GM12878 (cell line): ENCODE measurements around the gene PRKN. TPM values are rescaled to one million over a fixed set of nuclear protein-coding genes. Genes with fewer than 3 reads are reported as not detected.

Experiments used
- ATAC-seq: fragments of 200-7000 bp; cut with Tn5 transposase; 3 replicates; pipeline ENCODE4 v1.9.1; 2020; ENCODE audit warnings: mild to moderate bottlenecking, moderate library complexity
- BruUV-seq: library from RNA; stranded (reverse); fragments of 400-500 nt; replicated peaks from 2 replicates; lab custom pipeline; 2021; lab: Mats Ljungman, UMichigan
- CTCF ChIA-PET: fragments of 300-600 bp; sonication (Branson Sonifier 250); formaldehyde crosslinking; extraction: SDS; loops from one replicate; lab custom pipeline; 2021; ENCODE audit warnings: inconsistent platforms; lab: Yijun Ruan, JAX
- POLR2A ChIA-PET: fragments of 350-600 bp; formaldehyde crosslinking; extraction: SDS; loops from one replicate; lab custom pipeline; 2021; ENCODE audit warnings: inconsistent platforms; lab: Charles Lee
- RAD21 ChIA-PET: fragments of 300-600 bp; sonication (Branson Sonifier 250); formaldehyde crosslinking; loops from one replicate; lab custom pipeline; 2023; ENCODE audit warnings: antibody characterized with exemption; ENCODE audit not compliant: unreplicated experiment; lab: Charles Lee
- SMC1A ChIA-PET: fragments of 300-600 bp; sonication (Branson Sonifier 250); formaldehyde crosslinking; loops from one replicate; lab custom pipeline; 2023; ENCODE audit not compliant: unreplicated experiment, uncharacterized antibody; lab: Charles Lee
- DNase-seq: peaks from one replicate; pipeline ENCODE4 v3.0.0-alpha.2; 2011; ENCODE audit warnings: low read depth, low spot score
- FAIRE-seq: peaks from 3 replicates; lab custom pipeline; 2011; peaks lifted over from hg19 to GRCh38; lab: Jason Lieb, UNC
- H2AFZ ChIP-seq: 2 replicates; pipeline ENCODE4 v1.6.0; 2011; ENCODE audit warnings: low read depth, low read length, control low read depth; ENCODE audit not compliant: control insufficient read depth
- H3K27ac ChIP-seq: 2 replicates; pipeline ENCODE4 v1.5.1; 2011; ENCODE audit warnings: control low read depth; ENCODE audit not compliant: control insufficient read depth, insufficient read depth
- H3K27me3 ChIP-seq, 2 experiments: replicated peaks in 1 of 2; 2 replicates each; pipeline versions ENCODE4 v1.6.0 to v1.6.1; 2011; ENCODE audit warnings: low read length in 1 of 2; ENCODE audit not compliant: control insufficient read depth in 2 of 2, insufficient read depth in 2 of 2
- H3K36me3 ChIP-seq, 2 experiments: 2 replicates each; pipeline ENCODE4 v1.5.1; 2011; ENCODE audit warnings: low read length in 1 of 2; ENCODE audit not compliant: control insufficient read depth in 2 of 2, insufficient read depth in 2 of 2
- H3K4me1 ChIP-seq: 2 replicates; pipeline ENCODE4 v1.6.1; 2011; ENCODE audit warnings: mild to moderate bottlenecking, low read length, moderate library complexity, mixed read lengths; ENCODE audit not compliant: control insufficient read depth, insufficient read depth
- H3K4me2 ChIP-seq: 2 replicates; pipeline ENCODE4 v1.6.0; 2011; ENCODE audit warnings: control low read depth; ENCODE audit not compliant: control insufficient read depth, insufficient read depth
- H3K4me3 ChIP-seq: fragments of 200-600 bp; sonication (generic); 2 replicates; pipeline ENCODE4 v1.5.1; 2016
- H3K79me2 ChIP-seq: 2 replicates; pipeline ENCODE4 v1.6.0; 2011; ENCODE audit warnings: low read length; ENCODE audit not compliant: control insufficient read depth, insufficient read depth
- H3K9ac ChIP-seq: 2 replicates; pipeline ENCODE4 v1.8.0; 2011; ENCODE audit warnings: low read length, control low read depth, mixed read lengths; ENCODE audit not compliant: control insufficient read depth, insufficient read depth
- H3K9me3 ChIP-seq: replicated peaks from 3 replicates; pipeline ENCODE4 v1.5.1; 2011; ENCODE audit warnings: mild to moderate bottlenecking, low read length; ENCODE audit not compliant: control insufficient read depth, insufficient read depth
- H4K20me1 ChIP-seq: 2 replicates; pipeline ENCODE4 v1.6.0; 2011; ENCODE audit not compliant: control insufficient read depth, insufficient read depth
- BCL11A ChIP-seq: IDR thresholded peaks from 2 replicates; pipeline ENCODE4 v1.6.1; 2011; ENCODE audit warnings: low read depth, low read length
- FOS ChIP-seq: IDR thresholded peaks from 3 replicates; pipeline ENCODE4 v1.6.1; 2011; ENCODE audit warnings: borderline replicate concordance; ENCODE audit not compliant: insufficient read length; ENCODE audit errors: extremely low read depth
- FOXK2 ChIP-seq: fragments of 450-650 bp; IDR thresholded peaks from 2 replicates; pipeline ENCODE4 v1.6.1; 2017; ENCODE audit warnings: mild to moderate bottlenecking, moderate library complexity
- NBN ChIP-seq: fragments of 450-650 bp; IDR thresholded peaks from 2 replicates; pipeline ENCODE4 v1.6.1; 2016
- NFIC ChIP-seq: IDR thresholded peaks from 2 replicates; pipeline ENCODE4 v1.6.1; 2012; ENCODE audit warnings: low read depth, mild to moderate bottlenecking, inconsistent platforms, low read length, moderate library complexity
- NR2F1 ChIP-seq: fragments of 450-650 bp; conservative IDR thresholded peaks from 2 replicates; pipeline ENCODE4 v1.6.1; 2017; ENCODE audit warnings: mild to moderate bottlenecking
- RBBP5 ChIP-seq: fragments of 200-600 bp; sonication (generic); conservative IDR thresholded peaks from 2 replicates; pipeline ENCODE4 v1.6.1; 2016
- YBX1 ChIP-seq: fragments of 450-650 bp; IDR thresholded peaks from 2 replicates; pipeline ENCODE4 v1.6.1; 2016; ENCODE audit warnings: antibody characterized with exemption
- ZNF274 ChIP-seq: IDR thresholded peaks from one replicate; pipeline ENCODE4 v1.8.0; 2011; ENCODE audit not compliant: insufficient read length, insufficient read depth
- WGBS: methylation state at CpG from one replicate; pipeline ENCODE4 v1.1.6; 2016; ENCODE audit warnings: low lambda C conversion rate; ENCODE audit not compliant: insufficient replicate concordance, insufficient coverage; ENCODE audit errors: missing lambda C conversion rate; 5-methylcytosine and 5-hydroxymethylcytosine counted together
- in situ Hi-C: fragments of 300-500 bp; cut with MboI; formaldehyde crosslinking; loops from 9 replicates; pipeline ENCODE4 v1.14.3; 2018; ENCODE audit warnings: mixed read lengths
- intact Hi-C: fragments of 100-400 bp; cut with micrococcal nuclease; formaldehyde crosslinking; loops from one replicate; pipeline ENCODE4 v1.14.2; 2022; ENCODE audit not compliant: unreplicated experiment
- polyA plus RNA-seq, 11 experiments: library from polyadenylated mRNA; depleted of rRNA in 4 of 11; unstranded in 6 of 11; stranded (reverse) in 5 of 11; fragments of >200 nt; fragmentation: Nextera tagmentation in 4 of 11; fragmentation: Illumina TruSeq in 1 of 11; extraction: Ambion mirVana in 4 of 11; extraction: Trizol in 1 of 11; gene quantifications; 1 replicate in 1 of 11; 2 replicates in 10 of 11; pipeline versions ENCODE4 v1.2.1 to v1.2.3, GENCODE V29; 2011 to 2016; ENCODE audit warnings: inconsistent platforms in 2 of 11, missing spikeins in 2 of 11, low read depth in 1 of 11
- total RNA-seq, 4 experiments: library from RNA; depleted of rRNA in 3 of 4; stranded (reverse); fragments of >200 nt in 3 of 4; fragmentation: Illumina TruSeq in 1 of 4; extraction: Trizol in 1 of 4; gene quantifications; 2 replicates each; pipeline versions ENCODE4 v1.2.1 to v1.2.3, GENCODE V29; 2013 to 2021
- TF ChIP-seq, protein P1 (sequence below): fragments of 450-650 bp; IDR thresholded peaks from 2 replicates; pipeline ENCODE4 v1.6.1; 2017; ENCODE audit warnings: antibody characterized with exemption, mild to moderate bottlenecking, moderate library complexity
- TF ChIP-seq, protein P2 (sequence below): fragments of 450-650 bp; formaldehyde crosslinking; IDR thresholded peaks from 2 replicates; pipeline ENCODE4 v1.5.0; 2022; ENCODE audit warnings: mild to moderate bottlenecking, missing genetic modification characterization
- TF ChIP-seq, protein P3 (sequence below): IDR thresholded peaks from 2 replicates; pipeline ENCODE4 v1.6.1; 2012; ENCODE audit warnings: mild to moderate bottlenecking, low read depth, low read length
- TF ChIP-seq, protein P4 (sequence below): fragments of 450-650 bp; formaldehyde crosslinking; IDR thresholded peaks from 2 replicates; pipeline ENCODE4 v1.4.0; 2022; ENCODE audit warnings: mild to moderate bottlenecking, moderate library complexity

Gene PRKN
- total and polyA plus RNA-seq, 10 of the 15 experiments (the other 5 are each of a cell fraction or from before 2014, with no cell fraction given): 0.06 to 0.09 TPM; not detected in 8

DNA sequence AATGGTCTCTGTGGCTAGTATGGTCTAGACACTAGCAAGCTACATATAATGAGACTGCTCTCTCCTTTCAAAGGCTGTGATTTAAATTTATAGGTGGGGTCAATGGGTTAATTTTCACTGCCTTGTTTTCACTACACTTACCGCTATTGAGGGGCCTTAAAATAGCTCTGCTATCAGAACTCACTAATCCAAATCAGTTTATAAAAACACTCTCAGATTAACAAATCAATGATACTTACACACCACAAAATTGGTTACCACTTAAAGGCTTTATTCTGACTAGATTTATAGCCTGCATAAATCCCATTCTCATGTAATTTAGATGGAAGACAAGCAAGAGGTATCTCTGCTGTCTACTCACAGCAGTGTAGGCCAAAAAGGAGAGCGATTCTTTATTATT, 1140.7 kb downstream of the PRKN start:
- ATAC-seq (no peak), FAIRE-seq (no peak), DNase-seq (no peak)
- ChIA-PET SMC1A (no interaction called here), RAD21 (no interaction called here), CTCF (interaction anchor here (2.2 kb wide), 1 partner anchor 12 kb away, joined by 5 read pairs; no protein-coding TSS in a partner anchor), POLR2A (no interaction called here)
- BruUV-seq: no TSS peak
- in situ Hi-C loops: no loop called here
- intact Hi-C loops: no loop called here
- no peaks in the 10 kb centered on the region for H4K20me1 ChIP-seq
- WGBS: 25% methylated on average over 2 of the region's 2 CpGs
- no peak overlapping the region for H2AFZ ChIP-seq
- H3K27me3 ChIP-seq: no peaks in the 10 kb centered on the region
- H3K4me2 ChIP-seq: no peak overlapping the region
- no peaks in the 10 kb centered on the region for H3K4me1 ChIP-seq
- H3K27ac ChIP-seq: no peak overlapping the region
- no peaks in the 10 kb centered on the region for H3K79me2 ChIP-seq
- H3K36me3 ChIP-seq: no peaks in the 10 kb centered on the region
- H3K9ac ChIP-seq: no peak overlapping the region
- no peak overlapping the region for H3K4me3 ChIP-seq
- no peaks in the 10 kb centered on the region for H3K9me3 ChIP-seq
- TF ChIP-seq, protein P1, sequence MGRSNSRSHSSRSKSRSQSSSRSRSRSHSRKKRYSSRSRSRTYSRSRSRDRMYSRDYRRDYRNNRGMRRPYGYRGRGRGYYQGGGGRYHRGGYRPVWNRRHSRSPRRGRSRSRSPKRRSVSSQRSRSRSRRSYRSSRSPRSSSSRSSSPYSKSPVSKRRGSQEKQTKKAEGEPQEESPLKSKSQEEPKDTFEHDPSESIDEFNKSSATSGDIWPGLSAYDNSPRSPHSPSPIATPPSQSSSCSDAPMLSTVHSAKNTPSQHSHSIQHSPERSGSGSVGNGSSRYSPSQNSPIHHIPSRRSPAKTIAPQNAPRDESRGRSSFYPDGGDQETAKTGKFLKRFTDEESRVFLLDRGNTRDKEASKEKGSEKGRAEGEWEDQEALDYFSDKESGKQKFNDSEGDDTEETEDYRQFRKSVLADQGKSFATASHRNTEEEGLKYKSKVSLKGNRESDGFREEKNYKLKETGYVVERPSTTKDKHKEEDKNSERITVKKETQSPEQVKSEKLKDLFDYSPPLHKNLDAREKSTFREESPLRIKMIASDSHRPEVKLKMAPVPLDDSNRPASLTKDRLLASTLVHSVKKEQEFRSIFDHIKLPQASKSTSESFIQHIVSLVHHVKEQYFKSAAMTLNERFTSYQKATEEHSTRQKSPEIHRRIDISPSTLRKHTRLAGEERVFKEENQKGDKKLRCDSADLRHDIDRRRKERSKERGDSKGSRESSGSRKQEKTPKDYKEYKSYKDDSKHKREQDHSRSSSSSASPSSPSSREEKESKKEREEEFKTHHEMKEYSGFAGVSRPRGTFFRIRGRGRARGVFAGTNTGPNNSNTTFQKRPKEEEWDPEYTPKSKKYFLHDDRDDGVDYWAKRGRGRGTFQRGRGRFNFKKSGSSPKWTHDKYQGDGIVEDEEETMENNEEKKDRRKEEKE: no peak
- TF ChIP-seq ZNF274 (no peak), RBBP5 (no peak), BCL11A (no peak), YBX1 (no peak), NFIC (no peak), FOS (no peak), NR2F1 (no peak), NBN (no peak), FOXK2 (no peak)
- TF ChIP-seq, protein P2, sequence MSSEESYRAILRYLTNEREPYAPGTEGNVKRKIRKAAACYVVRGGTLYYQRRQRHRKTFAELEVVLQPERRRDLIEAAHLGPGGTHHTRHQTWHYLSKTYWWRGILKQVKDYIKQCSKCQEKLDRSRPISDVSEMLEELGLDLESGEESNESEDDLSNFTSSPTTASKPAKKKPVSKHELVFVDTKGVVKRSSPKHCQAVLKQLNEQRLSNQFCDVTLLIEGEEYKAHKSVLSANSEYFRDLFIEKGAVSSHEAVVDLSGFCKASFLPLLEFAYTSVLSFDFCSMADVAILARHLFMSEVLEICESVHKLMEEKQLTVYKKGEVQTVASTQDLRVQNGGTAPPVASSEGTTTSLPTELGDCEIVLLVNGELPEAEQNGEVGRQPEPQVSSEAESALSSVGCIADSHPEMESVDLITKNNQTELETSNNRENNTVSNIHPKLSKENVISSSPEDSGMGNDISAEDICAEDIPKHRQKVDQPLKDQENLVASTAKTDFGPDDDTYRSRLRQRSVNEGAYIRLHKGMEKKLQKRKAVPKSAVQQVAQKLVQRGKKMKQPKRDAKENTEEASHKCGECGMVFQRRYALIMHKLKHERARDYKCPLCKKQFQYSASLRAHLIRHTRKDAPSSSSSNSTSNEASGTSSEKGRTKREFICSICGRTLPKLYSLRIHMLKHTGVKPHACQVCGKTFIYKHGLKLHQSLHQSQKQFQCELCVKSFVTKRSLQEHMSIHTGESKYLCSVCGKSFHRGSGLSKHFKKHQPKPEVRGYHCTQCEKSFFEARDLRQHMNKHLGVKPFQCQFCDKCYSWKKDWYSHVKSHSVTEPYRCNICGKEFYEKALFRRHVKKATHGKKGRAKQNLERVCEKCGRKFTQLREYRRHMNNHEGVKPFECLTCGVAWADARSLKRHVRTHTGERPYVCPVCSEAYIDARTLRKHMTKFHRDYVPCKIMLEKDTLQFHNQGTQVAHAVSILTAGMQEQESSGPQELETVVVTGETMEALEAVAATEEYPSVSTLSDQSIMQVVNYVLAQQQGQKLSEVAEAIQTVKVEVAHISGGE (CRISPR knock-in tag): no peak
- TF ChIP-seq, protein P3, sequence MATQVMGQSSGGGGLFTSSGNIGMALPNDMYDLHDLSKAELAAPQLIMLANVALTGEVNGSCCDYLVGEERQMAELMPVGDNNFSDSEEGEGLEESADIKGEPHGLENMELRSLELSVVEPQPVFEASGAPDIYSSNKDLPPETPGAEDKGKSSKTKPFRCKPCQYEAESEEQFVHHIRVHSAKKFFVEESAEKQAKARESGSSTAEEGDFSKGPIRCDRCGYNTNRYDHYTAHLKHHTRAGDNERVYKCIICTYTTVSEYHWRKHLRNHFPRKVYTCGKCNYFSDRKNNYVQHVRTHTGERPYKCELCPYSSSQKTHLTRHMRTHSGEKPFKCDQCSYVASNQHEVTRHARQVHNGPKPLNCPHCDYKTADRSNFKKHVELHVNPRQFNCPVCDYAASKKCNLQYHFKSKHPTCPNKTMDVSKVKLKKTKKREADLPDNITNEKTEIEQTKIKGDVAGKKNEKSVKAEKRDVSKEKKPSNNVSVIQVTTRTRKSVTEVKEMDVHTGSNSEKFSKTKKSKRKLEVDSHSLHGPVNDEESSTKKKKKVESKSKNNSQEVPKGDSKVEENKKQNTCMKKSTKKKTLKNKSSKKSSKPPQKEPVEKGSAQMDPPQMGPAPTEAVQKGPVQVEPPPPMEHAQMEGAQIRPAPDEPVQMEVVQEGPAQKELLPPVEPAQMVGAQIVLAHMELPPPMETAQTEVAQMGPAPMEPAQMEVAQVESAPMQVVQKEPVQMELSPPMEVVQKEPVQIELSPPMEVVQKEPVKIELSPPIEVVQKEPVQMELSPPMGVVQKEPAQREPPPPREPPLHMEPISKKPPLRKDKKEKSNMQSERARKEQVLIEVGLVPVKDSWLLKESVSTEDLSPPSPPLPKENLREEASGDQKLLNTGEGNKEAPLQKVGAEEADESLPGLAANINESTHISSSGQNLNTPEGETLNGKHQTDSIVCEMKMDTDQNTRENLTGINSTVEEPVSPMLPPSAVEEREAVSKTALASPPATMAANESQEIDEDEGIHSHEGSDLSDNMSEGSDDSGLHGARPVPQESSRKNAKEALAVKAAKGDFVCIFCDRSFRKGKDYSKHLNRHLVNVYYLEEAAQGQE: no peak
- TF ChIP-seq, protein P4, sequence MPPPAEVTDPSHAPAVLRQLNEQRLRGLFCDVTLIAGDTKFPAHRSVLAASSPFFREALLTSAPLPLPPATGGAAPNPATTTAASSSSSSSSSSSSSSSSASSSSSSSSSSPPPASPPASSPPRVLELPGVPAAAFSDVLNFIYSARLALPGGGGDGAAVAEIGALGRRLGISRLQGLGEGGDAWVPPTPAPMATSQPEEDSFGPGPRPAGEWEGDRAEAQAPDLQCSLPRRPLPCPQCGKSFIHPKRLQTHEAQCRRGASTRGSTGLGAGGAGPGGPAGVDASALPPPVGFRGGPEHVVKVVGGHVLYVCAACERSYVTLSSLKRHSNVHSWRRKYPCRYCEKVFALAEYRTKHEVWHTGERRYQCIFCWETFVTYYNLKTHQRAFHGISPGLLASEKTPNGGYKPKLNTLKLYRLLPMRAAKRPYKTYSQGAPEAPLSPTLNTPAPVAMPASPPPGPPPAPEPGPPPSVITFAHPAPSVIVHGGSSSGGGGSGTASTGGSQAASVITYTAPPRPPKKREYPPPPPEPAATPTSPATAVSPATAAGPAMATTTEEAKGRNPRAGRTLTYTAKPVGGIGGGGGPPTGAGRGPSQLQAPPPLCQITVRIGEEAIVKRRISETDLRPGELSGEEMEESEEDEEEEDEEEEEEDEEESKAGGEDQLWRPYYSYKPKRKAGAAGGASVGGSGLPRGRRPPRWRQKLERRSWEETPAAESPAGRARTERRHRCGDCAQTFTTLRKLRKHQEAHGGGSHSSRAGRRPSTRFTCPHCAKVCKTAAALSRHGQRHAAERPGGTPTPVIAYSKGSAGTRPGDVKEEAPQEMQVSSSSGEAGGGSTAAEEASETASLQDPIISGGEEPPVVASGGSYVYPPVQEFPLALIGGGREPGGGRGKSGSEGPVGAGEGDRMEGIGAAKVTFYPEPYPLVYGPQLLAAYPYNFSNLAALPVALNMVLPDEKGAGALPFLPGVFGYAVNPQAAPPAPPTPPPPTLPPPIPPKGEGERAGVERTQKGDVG (CRISPR knock-in tag): no peak
